Measurements from ENCODE around the gene PDE3B. TPM values are rescaled to one million over a fixed set of nuclear protein-coding genes. Genes with fewer than 3 reads are reported as not detected.
"Not testable (repeated sequence)": the region's sequence is repeated elsewhere in the genome, so short reads cannot be mapped to it uniquely, and the experiment has no call there.

Gene PDE3B
- total RNA-seq, 5 donors from 2014 or later (not counting 1 experiment from before 2014, with no cell fraction given) = 130 to 162 (median 143) TPM

DNA sequence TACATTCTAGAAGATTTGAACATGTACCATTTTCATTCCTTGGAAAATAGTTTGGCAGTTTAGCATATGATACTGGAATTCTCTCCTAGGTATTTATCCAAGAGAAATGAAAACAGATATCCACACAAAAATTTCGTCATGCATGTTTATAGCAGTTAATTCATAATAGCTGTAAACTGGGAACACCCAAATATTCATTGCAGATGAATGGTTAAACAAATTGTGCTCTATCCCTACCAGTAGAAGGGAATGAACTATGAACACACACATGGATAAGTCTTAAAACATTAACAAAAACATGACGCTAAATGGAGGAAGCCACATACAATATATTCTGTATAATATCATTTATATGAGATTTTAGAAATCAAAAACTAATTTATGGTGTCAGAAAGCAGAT, 61.5 kb downstream of the PDE3B start:
- peaks cover 72% of the 10 kb centered on the region for H3K36me3 Mint-ChIP-seq
- no peak overlapping the region for H3K27ac Mint-ChIP-seq
- H3K9me3 ChIP-seq = peaks cover 12% of the 10 kb centered on the region
- no peaks in the 10 kb centered on the region for H3K27me3 ChIP-seq (replicated peaks in 1 of 2; ENCODE audit: control insufficient read depth in 2 of 2, extremely low read depth in 1 of 2, insufficient read depth in 2 of 2, low read length in 1 of 2)
- no peak overlapping the region for H3K27ac ChIP-seq (ENCODE audit: low read length)
- no CpG with 5 or more reads among the region's 2 CpGs for WGBS (ENCODE audit: insufficient coverage)
- ATAC-seq (replicated peaks in 1 of 4) (no peak), DNase-seq (no peak)
- H3K4me1 Mint-ChIP-seq = peaks cover 51 to 55% (median 53%) of the 10 kb centered on the region in 3 donors
- H3K4me3 ChIP-seq (ENCODE audit: control insufficient read depth in 1 of 2, extremely low read depth in 1 of 2, low read length in 1 of 2) = no peak overlapping the region
- H3K27me3 Mint-ChIP-seq = no peaks in the 10 kb centered on the region
- peaks cover 7 to 48% (median 28%) of the 10 kb centered on the region in 3 donors for H3K9me3 Mint-ChIP-seq
- H3K4me1 ChIP-seq (ENCODE audit: control insufficient read depth in 1 of 2, extremely low read depth in 1 of 2, insufficient read depth in 2 of 2, low read length in 2 of 2) = peaks cover 0 to 9% of the 10 kb centered on the region in 2 experiments
- H3K4me3 Mint-ChIP-seq = no peak overlapping the region
- no peaks in the 10 kb centered on the region for H3K36me3 ChIP-seq (ENCODE audit: control insufficient read depth in 2 of 2, extremely low read depth in 1 of 2, insufficient read depth in 1 of 2, low read length in 1 of 2)
- ChIA-PET POLR2A (interaction anchor here in 1 of 2 donors (0.6 kb wide), 1 partner anchor 204 kb away, joined by 3 read pairs; no protein-coding TSS in a partner anchor), CTCF (no interaction called here)

GRCh38 chr11:14713496-14714244, 70.1 kb downstream of the PDE3B start:
- H3K36me3 ChIP-seq (ENCODE audit: control insufficient read depth in 2 of 2, extremely low read depth in 1 of 2, insufficient read depth in 1 of 2, low read length in 1 of 2) = peaks cover 0 to 4% of the 10 kb centered on the region in 2 donors
- CTCF ChIA-PET = interaction anchor here (0.6 kb wide), 2 partner anchors 26 to 564 kb away, joined by 4 to 7 read pairs; no protein-coding TSS in a partner anchor
- peak overlapping the region; percentile 36 for H3K27ac ChIP-seq (ENCODE audit: low read length)
- POLR2A ChIA-PET = interaction anchor here (0.6 to 0.7 kb wide), 2 partner anchors 8 to 57 kb away, joined by 3 to 4 read pairs; no protein-coding TSS in a partner anchor
- peaks cover 3% of the 10 kb centered on the region for H3K9me3 ChIP-seq
- Mint-ChIP-seq H3K4me1 (peaks cover 43 to 56% (median 47%) of the 10 kb centered on the region in 3 donors), H3K9me3 (peaks cover 0 to 4% (median 0%) of the 10 kb centered on the region in 3 donors), H3K27me3 (no peaks in the 10 kb centered on the region), H3K36me3 (peaks cover 32% of the 10 kb centered on the region), H3K27ac (peak overlapping the region; percentile 87 to 91), H3K4me3 (peak overlapping the region; percentile 51 to 57 (median 54))
- peak in 29 of 35 experiments; percentile 6 to 74 (median 29) for DNase-seq
- no peaks in the 10 kb centered on the region for H3K27me3 ChIP-seq (replicated peaks in 1 of 2; ENCODE audit: control insufficient read depth in 2 of 2, extremely low read depth in 1 of 2, insufficient read depth in 2 of 2, low read length in 1 of 2)
- H3K4me1 ChIP-seq (ENCODE audit: control insufficient read depth in 1 of 2, extremely low read depth in 1 of 2, insufficient read depth in 2 of 2, low read length in 2 of 2) = peaks cover 3 to 16% of the 10 kb centered on the region in 2 experiments
- peak; percentile 50 to 89 (median 86) for ATAC-seq (replicated peaks in 1 of 4)
- no peak overlapping the region for H3K4me3 ChIP-seq (ENCODE audit: control insufficient read depth in 1 of 2, extremely low read depth in 1 of 2, low read length in 1 of 2)
- 3% methylated on average over 3 of the region's 4 CpGs for WGBS (ENCODE audit: insufficient coverage)

GRCh38 chr11:14715669-14716068, 72.1 kb downstream of the PDE3B start:
- H3K4me1 Mint-ChIP-seq = peaks cover 30 to 38% (median 32%) of the 10 kb centered on the region in 3 donors
- H3K27ac ChIP-seq (ENCODE audit: low read length); ATAC-seq (replicated peaks in 1 of 4); H3K9me3 ChIP-seq; H3K4me3 ChIP-seq (ENCODE audit: control insufficient read depth in 1 of 2, extremely low read depth in 1 of 2, low read length in 1 of 2); DNase-seq; POLR2A ChIA-PET; H3K27me3 ChIP-seq (replicated peaks in 1 of 2; ENCODE audit: control insufficient read depth in 2 of 2, extremely low read depth in 1 of 2, insufficient read depth in 2 of 2, low read length in 1 of 2); H3K36me3 ChIP-seq (ENCODE audit: control insufficient read depth in 2 of 2, extremely low read depth in 1 of 2, insufficient read depth in 1 of 2, low read length in 1 of 2); H3K4me3 Mint-ChIP-seq; H3K27me3 Mint-ChIP-seq; H3K9me3 Mint-ChIP-seq: not testable (repeated sequence)
- CTCF ChIA-PET = interaction anchor here in 1 of 2 donors (0.8 kb wide), 1 partner anchor 50 kb away, joined by 3 read pairs; no protein-coding TSS in a partner anchor
- H3K36me3 Mint-ChIP-seq = peaks cover 17% of the 10 kb centered on the region
- 100% methylated on average over 1 of the region's 11 CpGs for WGBS (ENCODE audit: insufficient coverage)
- peaks cover 3 to 16% of the 10 kb centered on the region in 2 experiments for H3K4me1 ChIP-seq (ENCODE audit: control insufficient read depth in 1 of 2, extremely low read depth in 1 of 2, insufficient read depth in 2 of 2, low read length in 2 of 2)
- peak overlapping the region in 1 of 2 donors; percentile 54 for H3K27ac Mint-ChIP-seq

GRCh38 chr11:14722496-14722895, 78.9 kb downstream of the PDE3B start:
- H3K27me3 Mint-ChIP-seq = no peaks in the 10 kb centered on the region
- DNase-seq (no peak), ATAC-seq (replicated peaks in 1 of 4) (no peak)
- no peaks in the 10 kb centered on the region for H3K9me3 ChIP-seq
- H3K4me3 Mint-ChIP-seq = no peak overlapping the region
- H3K27ac ChIP-seq (ENCODE audit: low read length) = no peak overlapping the region
- no peaks in the 10 kb centered on the region for H3K27me3 ChIP-seq (replicated peaks in 1 of 2; ENCODE audit: control insufficient read depth in 2 of 2, extremely low read depth in 1 of 2, insufficient read depth in 2 of 2, low read length in 1 of 2)
- POLR2A ChIA-PET = interaction anchor here (0.7 to 0.9 kb wide), 2 partner anchors 43 to 78 kb away, joined by 3 to 4 read pairs; no protein-coding TSS in a partner anchor
- peaks cover 39 to 44% (median 41%) of the 10 kb centered on the region in 3 donors for H3K4me1 Mint-ChIP-seq
- no peaks in the 10 kb centered on the region for H3K9me3 Mint-ChIP-seq
- CTCF ChIA-PET = no interaction called here
- no peaks in the 10 kb centered on the region for H3K36me3 ChIP-seq (ENCODE audit: control insufficient read depth in 2 of 2, extremely low read depth in 1 of 2, insufficient read depth in 1 of 2, low read length in 1 of 2)
- no peak overlapping the region for H3K4me3 ChIP-seq (ENCODE audit: control insufficient read depth in 1 of 2, extremely low read depth in 1 of 2, low read length in 1 of 2)
- H3K4me1 ChIP-seq (ENCODE audit: control insufficient read depth in 1 of 2, extremely low read depth in 1 of 2, insufficient read depth in 2 of 2, low read length in 2 of 2) = peaks cover 0 to 8% of the 10 kb centered on the region in 2 experiments
- 100% methylated on average over 1 of the region's 4 CpGs for WGBS (ENCODE audit: insufficient coverage)
- peak overlapping the region in 1 of 2 donors; percentile 82 for H3K27ac Mint-ChIP-seq
- peaks cover 9% of the 10 kb centered on the region for H3K36me3 Mint-ChIP-seq

- peak overlapping the region in 1 of 2 donors; percentile 53 for H3K27ac Mint-ChIP-seq
- H3K4me1 ChIP-seq (ENCODE audit: control insufficient read depth in 1 of 2, extremely low read depth in 1 of 2, insufficient read depth in 2 of 2, low read length in 2 of 2) = peaks cover 0 to 19% of the 10 kb centered on the region in 2 experiments
- 93% methylated on average over 1 of the region's 1 CpG for WGBS (ENCODE audit: insufficient coverage)
- H3K4me3 Mint-ChIP-seq = no peak overlapping the region
- H3K9me3 ChIP-seq = no peaks in the 10 kb centered on the region
- ChIA-PET POLR2A (interaction anchor here in 1 of 2 donors (0.6 kb wide), 1 partner anchor 158 kb away, joined by 5 read pairs; no protein-coding TSS in a partner anchor), CTCF (no interaction called here)
- no peaks in the 10 kb centered on the region for H3K27me3 Mint-ChIP-seq
- no peaks in the 10 kb centered on the region for H3K9me3 Mint-ChIP-seq
- ATAC-seq (replicated peaks in 1 of 4) (no peak), DNase-seq (no peak)
- no peak overlapping the region for H3K4me3 ChIP-seq (ENCODE audit: control insufficient read depth in 1 of 2, extremely low read depth in 1 of 2, low read length in 1 of 2)
- no peak overlapping the region for H3K27ac ChIP-seq (ENCODE audit: low read length)
- no peaks in the 10 kb centered on the region for H3K27me3 ChIP-seq (replicated peaks in 1 of 2; ENCODE audit: control insufficient read depth in 2 of 2, extremely low read depth in 1 of 2, insufficient read depth in 2 of 2, low read length in 1 of 2)
- H3K36me3 ChIP-seq (ENCODE audit: control insufficient read depth in 2 of 2, extremely low read depth in 1 of 2, insufficient read depth in 1 of 2, low read length in 1 of 2) = no peaks in the 10 kb centered on the region
- H3K4me1 Mint-ChIP-seq = peaks cover 60 to 65% (median 61%) of the 10 kb centered on the region in 3 donors
- H3K36me3 Mint-ChIP-seq = peaks cover 13% of the 10 kb centered on the region
Observed at GRCh38 chr11:14725150-14725549, 81.5 kb downstream of the PDE3B start.

DNA sequence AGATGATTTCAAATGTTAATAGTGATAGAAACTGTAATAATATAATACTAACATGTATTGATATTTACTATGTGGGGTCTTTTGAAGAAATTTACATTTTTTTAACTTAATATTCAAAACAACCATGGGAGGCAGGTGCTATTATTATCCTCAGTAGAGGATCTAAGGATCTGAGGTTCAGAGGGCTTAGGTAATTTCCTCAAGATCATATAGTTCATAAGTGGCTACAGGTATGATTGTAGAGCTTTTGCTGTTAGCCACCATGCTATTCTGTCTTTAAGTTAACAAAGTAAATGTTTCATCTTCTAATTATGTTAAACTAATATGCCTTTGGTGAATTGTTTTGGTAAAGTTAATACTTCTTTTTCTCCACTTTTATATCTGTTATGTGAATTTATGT, 83.6 kb downstream of the PDE3B start:
- Mint-ChIP-seq H3K4me1 (peaks cover 68 to 74% (median 70%) of the 10 kb centered on the region in 3 donors), H3K9me3 (no peaks in the 10 kb centered on the region), H3K36me3 (peaks cover 22% of the 10 kb centered on the region), H3K27ac (peak overlapping the region in 1 of 2 donors; percentile 35), H3K4me3 (no peak overlapping the region), H3K27me3 (no peaks in the 10 kb centered on the region)
- Histone ChIP-seq H3K9me3 (no peaks in the 10 kb centered on the region), H3K4me3 (ENCODE audit: control insufficient read depth in 1 of 2, extremely low read depth in 1 of 2, low read length in 1 of 2) (no peak overlapping the region), H3K36me3 (ENCODE audit: control insufficient read depth in 2 of 2, extremely low read depth in 1 of 2, insufficient read depth in 1 of 2, low read length in 1 of 2) (no peaks in the 10 kb centered on the region), H3K27me3 (replicated peaks in 1 of 2; ENCODE audit: control insufficient read depth in 2 of 2, extremely low read depth in 1 of 2, insufficient read depth in 2 of 2, low read length in 1 of 2) (no peaks in the 10 kb centered on the region), H3K27ac (ENCODE audit: low read length) (no peak overlapping the region), H3K4me1 (ENCODE audit: control insufficient read depth in 1 of 2, extremely low read depth in 1 of 2, insufficient read depth in 2 of 2, low read length in 2 of 2) (peaks cover 0 to 19% of the 10 kb centered on the region in 2 experiments)
- DNase-seq (no peak), ATAC-seq (replicated peaks in 1 of 4) (peak in 1 of 4 experiments; percentile 58)
- CTCF ChIA-PET = interaction anchor here in 1 of 2 donors (0.8 kb wide), 1 partner anchor 175 kb away, joined by 3 read pairs; no protein-coding TSS in a partner anchor
- POLR2A ChIA-PET = no interaction called here

All from T-cell (primary cell).